LNCaP clone FGC (cell line): ENCODE measurements around the gene CCDC170.

Experiments
- DNase-seq: peaks from one replicate; pipeline ENCODE4 v3.0.0-alpha.2; 2011; ENCODE audit warnings: low read depth
- H3K4me3 ChIP-seq: 2 replicates; pipeline ENCODE4 v1.5.1; 2011; ENCODE audit warnings: mild to moderate bottlenecking, low read depth, low read length, control low read depth
- CTCF ChIP-seq: IDR thresholded peaks from 2 replicates; pipeline ENCODE4 v1.5.1; 2012; ENCODE audit warnings: mild to moderate bottlenecking; ENCODE audit not compliant: control insufficient read depth, insufficient read depth; ENCODE audit errors: extremely low read depth

Gene CCDC170

GRCh38 chr6:151477726-151478125 is 16.1 kb upstream of the CCDC170 start:
- TF ChIP-seq CTCF, result no peak
- no peak for DNase-seq
- H3K4me3 ChIP-seq, result no peak overlapping the region

GRCh38 chr6:151478670-151479069 is 15.1 kb upstream of the CCDC170 start:
- DNase-seq, result no peak
- no peak for TF ChIP-seq CTCF
- H3K4me3 ChIP-seq, result no peak overlapping the region

- no peak for TF ChIP-seq CTCF
These were observed 12.0 kb upstream of the CCDC170 start for GRCh38 chr6:151481786-151482185.

DNA sequence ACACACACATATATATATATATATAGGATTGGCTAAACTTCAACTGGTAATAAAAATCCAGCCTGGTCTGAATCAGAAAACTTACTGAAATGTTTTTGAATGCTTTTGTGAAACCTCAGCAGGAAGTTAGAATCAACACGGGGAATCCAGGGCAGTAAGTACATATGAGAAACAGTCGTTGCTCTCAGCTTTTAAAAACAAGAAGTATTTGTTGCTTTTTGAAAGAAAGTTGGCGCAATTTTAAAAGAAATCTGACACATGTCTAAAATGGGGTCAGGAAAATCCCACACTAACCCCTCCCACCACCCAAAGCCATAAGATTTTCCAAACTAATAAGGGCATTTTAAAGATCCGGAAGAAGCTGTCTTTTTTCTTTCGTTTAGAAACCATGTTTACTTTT is 11.5 kb upstream of the CCDC170 start:
- DNase-seq, result no peak
- no peak for TF ChIP-seq CTCF
- H3K4me3 ChIP-seq, result no peak overlapping the region

More at GRCh38 chr6:151481786-151482185, 12.0 kb upstream of the CCDC170 start:
- no peak for DNase-seq
- H3K4me3 ChIP-seq, result no peak overlapping the region

GRCh38 chr6:151483994-151484393 is 9.8 kb upstream of the CCDC170 start:
- TF ChIP-seq CTCF, result no peak
- no peak overlapping the region for H3K4me3 ChIP-seq
- no peak for DNase-seq

DNA sequence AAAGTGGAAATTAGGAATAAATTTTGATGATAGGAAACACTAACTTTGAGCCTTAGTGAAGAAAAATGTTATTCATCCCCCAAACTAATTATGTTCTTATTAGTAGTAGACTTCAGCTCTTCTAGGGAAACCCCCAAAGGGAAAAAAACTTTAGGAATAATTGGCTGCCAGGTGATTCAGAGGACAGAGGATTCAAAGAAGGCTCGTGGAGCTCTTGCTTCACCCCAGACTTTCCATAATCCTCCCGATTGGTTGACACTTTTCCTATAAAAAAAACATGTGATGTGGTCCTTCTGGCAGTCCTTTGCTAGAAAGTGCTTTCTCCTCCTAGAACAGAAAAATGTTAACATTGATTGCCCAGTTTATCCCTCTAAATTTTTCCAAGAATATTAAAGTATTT is 5.6 kb upstream of the CCDC170 start:
- no peak overlapping the region for H3K4me3 ChIP-seq
- DNase-seq, result no peak
- TF ChIP-seq CTCF, result no peak

DNA sequence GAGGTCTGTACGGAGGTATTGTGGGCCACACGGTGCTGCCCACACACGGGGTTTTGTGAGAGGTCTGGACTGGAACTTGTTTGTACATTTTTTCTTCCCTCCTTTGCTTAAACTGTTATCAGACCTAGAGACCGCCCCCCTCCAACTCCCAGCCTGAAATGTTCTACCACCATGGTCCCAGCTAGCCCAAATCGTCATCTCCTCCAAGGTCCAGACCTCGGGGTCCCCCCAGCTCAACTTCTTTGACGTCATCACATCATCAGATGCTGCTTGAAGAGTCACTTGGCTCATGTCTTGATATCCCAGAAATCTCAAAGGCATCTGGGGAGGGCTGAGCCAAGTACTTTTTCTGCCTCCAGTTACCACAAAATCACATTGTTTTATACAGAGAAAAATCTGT is 2.8 kb upstream of the CCDC170 start:
- TF ChIP-seq CTCF, result no peak
- no peak overlapping the region for H3K4me3 ChIP-seq
- DNase-seq, result no peak
